NCI-H748 (cell line): ENCODE results near the gene PLEKHA5.

Experiments used
- DNase-seq: peaks from one replicate; lab custom pipeline; 2025; ENCODE audit not compliant: unreplicated experiment; lab: John Stamatoyannopoulos, UW

Gene PLEKHA5

DNA sequence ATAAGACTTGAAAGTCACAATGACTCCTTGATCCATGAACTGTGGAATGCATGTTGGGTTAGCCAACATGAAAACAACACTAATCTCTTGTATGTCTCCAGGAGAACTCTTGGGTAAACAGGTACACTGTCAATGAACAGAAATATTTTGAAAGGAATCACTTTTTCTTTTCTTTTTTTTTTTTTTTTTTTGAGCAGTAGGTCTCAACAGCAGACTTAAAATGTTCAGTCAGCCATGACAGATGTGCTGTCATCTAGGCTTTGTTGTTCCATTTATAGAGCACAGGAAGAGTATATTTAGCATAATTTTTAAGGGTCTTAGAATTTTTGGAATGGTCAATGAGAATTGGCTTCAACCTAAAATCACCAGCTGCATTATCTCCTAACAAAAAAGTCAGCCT lies 2.3 kb upstream of the PLEKHA5 start:
- DNase-seq, result no peak

DNA sequence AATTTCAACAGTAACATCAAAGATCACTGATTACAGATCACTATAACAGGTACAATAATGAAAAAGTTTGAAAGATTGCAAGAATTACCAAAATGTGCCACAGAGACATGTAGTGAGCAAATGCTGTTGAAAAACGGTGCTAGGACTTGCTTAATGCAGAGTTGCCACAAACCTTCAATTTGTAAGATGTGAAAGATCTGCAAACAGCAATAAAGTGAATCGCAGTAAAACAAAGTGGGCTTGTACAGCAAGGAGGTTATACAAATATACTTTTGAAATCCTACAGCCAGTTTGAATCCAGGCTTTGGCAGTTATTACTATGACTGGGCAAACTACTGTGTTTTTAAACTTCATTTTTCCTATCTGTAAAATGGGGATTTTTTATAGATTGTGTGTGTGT lies 1.0 kb upstream of the PLEKHA5 start:
- no peak for DNase-seq

DNA sequence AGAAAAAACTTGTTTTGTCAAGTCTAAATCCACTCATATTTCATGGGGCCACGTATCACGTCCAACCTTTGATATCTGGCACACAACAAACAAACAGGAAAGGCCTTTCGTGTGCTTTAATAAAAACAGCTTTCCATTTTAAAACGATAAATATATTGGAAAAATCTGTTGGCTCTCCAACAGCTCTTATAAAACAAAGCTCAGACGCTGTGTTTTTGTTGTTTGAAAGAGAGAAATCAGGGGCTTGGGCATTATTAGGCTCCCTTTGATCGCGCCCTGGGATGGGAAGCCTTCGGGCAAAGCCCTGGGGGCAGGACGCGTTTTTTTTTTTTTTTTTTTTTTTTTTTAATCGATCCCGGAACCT lies 429 bp upstream of the PLEKHA5 start:
- DNase-seq, result no peak

DNA sequence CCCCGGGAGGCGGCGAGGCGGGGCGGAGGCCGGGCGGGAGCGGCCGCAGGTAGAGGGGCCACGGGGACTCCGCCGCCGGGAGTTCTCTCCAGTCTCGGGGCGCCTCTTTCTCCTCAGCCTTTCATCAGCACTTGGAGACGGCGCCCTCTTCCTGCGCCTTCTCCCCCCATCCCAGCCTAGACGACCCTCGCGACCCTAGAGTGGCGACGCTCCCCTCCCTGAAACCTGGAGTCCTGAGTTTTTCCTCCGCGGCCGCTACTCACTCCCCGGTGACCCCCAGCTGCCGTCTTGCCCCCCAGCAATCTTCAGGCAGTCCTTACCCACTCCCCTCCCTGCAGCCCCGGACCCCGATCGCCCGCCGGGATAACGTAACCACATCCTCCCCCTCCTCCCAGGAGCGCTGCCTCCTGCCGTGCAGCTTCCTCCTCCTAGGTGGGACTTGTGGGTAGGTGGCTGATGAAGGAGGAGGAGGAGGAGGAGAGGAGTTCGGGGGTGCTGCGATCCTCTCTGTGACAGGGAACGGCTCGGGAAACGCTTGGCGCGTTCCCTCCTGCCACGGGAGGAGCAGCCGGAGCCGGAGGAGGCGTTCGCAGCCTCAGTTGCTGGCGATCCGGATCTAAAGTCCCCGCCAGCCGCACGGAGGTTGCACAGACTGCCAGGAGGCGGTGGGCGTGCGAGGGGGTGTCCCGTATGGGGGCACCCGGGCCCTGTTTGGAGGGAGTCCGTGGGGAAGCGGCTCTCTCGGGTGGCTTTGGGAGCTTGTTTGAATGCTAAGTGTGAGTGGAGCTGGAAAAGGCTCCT lies 891 bp downstream of the PLEKHA5 start:
- DNase-seq, result peak; percentile 55

DNA sequence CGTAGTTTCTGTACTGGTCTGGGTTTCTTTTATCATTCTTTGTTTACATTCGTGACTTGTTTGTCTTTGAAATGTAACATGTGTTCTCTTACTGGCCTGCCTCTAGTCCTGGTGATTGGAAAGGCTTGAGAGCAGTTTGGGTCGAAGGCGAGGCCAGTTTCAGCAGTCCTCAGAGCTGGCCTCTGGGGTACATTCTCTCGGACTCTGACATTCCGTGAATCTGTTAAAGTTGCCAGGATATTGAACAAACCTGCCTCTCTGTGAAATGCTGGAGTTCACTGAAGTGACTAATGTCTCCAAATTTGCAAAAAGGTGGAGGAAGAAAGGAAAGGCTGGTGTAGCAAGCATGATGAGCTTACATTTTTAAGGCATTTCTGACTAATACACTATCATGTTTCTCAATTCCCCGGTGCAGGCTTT lies 1.5 kb downstream of the PLEKHA5 start:
- peak; percentile 49 for DNase-seq

DNA sequence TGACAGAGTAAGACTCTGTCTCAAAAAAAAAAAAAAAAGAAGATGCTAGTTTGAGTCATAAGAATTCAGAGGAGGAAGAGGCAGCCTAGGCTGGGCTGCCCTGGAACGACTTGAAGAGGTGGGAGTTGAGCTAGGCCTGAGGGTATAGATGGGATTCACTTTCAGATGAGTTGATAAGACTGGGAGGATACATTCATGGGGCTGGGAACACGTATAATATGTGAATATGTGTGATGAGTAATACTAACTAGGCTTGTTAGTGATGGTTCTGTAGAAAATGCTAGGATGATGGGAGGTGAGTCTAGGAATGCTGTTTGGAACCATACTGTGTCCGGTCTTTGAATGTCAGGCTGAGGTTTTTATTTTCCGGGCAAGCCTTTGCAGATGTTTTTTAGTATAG lies 9.0 kb downstream of the PLEKHA5 start:
- DNase-seq, result no peak

DNA sequence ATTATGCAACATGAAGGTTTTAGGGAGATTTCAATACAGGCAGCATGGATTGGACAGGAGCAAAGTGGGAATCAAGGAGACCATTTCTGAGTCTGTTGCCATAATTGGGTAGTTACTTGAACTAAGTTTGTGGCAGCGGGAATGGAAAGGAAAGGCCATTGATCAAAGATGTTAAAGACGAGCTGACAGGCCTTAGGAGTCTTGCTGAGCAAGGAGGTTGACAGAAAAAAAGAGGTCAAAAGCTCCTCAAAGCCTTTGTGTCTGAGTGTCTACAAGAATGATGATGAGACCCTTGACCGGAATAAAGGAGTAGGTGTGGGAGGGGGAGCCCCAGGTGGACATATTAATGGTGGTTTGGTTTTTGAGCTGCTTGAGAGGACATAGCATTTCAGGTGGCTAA lies 9.4 kb downstream of the PLEKHA5 start:
- DNase-seq, result no peak

DNA sequence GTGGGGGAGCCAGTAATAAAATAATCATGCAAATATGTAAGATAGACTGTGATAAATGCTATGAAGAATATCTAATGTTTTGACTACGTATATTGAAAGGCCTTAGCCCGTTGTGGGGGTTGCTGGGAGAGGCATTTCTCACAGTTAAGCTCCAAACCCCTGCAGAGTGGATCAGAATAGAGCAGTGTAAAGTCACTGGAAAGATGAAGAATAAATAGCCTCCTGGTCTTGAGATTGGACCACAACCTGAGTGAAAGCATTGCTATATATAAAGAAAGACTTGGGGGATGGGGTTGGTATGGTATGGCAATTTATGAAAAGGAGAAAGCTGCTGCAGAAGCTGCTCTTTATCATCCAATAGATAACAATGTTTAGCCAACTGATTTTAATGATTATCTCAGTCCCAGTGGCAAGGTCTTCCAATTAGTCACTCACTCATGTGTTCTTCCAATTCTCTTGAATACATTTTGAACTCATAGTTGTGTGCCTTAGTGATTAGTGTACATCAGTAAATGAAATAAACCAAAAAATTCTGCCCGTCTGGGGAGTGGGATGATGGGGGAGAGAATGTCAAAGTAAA lies 10.2 kb downstream of the PLEKHA5 start:
- no peak for DNase-seq

DNA sequence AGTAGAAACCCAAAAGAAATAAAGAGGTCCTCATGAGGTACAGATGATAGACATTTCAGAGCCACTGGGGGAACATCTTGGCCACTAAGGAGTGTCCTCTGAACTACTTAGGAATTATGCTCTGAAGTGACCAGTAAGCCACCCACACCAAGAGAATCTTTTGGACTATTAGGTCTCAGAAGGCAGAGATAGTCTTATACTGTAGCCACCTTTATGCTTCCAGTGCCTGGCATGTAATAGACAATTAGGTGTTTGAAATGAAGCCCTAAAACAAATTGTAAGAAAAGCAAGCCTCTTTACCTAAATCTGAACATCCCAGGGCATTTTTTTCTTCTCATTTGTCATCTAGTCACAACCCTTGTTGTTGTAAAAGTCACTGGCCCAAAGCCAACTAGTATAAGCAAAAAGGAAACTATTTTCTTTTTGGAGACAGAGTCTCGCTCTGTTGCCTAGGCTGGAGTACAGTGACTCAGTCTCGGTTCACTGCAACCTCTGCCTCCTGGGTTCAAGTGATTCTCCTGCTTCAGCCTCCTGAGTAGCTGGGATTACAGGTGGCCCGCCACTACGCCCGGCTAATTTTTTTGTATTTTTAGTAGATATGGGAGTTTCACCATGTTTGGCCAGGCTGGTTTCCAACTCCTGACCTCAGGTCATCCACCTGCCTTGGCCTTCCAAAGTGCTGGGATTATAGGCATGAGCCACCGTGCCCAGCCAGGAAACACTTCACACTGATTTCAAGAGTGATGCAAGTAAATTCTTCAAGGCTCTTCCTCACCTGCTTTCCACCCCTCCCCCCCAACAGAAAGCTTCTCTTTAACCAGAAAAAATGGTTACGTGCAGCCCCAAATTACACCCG lies 11.1 kb downstream of the PLEKHA5 start:
- DNase-seq, result no peak

DNA sequence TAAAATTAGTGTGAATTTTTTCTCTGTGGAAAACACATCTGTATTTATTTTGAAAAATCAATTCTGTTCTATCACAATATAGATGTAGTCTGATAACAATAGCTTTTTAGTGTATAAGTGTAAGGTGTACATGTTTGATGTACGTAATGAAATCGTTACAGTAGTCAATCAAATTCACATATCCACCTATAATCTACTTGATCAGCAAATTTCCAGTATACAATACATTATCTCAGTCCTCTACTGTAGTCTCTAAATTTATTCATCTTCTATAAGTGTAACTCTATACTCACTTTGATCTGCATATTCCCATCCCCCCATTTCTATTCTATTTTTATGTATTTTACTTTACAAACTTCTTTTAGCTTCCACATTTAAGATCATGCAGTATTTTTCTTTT lies 13.0 kb downstream of the PLEKHA5 start:
- no peak for DNase-seq

DNA sequence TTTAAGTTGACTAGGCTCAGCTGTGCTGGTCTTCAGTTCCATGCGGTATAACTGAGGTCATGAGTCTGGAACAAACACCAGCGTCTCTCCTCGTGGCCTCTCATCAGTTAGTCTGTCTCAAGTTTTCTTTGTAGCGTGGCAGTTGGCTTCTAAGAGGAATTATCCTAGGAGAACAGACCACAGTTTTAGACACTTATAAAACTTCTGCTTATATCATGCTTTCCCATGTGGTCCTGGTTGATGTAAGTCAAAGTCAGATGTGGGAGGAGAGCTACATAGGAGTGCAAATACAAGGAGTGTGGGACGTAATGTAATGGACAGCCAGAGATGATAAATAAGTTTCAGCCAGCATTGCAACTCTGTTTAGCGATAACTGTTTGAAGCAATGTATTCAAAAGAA lies 14.8 kb downstream of the PLEKHA5 start:
- DNase-seq, result no peak

DNA sequence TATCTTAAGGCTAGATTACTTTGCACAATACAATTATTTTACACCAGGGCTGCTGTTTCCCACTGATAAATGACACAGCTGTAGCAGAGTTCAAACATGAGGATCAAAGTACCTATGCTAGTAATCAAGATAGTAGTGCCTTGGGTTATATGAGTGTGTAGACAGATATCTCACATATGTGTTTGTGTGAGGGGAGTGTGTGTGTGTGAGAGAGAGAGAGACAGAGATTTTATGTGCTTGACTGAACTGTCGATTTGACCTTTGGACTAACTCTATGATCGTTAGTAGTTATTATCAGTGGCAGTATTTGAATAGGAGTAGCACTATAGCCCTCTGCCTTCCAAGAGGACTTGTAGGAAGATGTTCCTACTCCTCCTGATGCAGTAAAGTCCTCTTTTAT lies 15.5 kb downstream of the PLEKHA5 start:
- no peak for DNase-seq

DNA sequence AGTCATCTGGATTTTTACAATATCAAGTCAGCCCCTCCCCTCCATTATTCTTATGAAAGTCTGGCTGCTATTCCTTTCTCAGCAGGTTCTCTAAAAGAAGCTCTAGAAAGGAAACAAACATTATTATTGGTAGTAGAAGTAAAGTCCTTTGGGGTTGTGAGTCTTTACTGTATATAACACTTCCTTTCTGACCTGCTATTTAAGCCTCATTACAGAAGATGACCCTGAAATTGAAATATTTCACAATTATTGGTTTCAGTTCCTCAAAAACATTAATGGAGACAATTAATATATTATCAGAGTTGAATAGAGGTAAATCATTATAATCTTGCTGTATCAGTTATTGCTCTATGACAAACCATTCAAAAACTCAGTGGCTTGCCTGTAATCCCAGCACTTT lies 19.3 kb downstream of the PLEKHA5 start:
- DNase-seq, result no peak

DNA sequence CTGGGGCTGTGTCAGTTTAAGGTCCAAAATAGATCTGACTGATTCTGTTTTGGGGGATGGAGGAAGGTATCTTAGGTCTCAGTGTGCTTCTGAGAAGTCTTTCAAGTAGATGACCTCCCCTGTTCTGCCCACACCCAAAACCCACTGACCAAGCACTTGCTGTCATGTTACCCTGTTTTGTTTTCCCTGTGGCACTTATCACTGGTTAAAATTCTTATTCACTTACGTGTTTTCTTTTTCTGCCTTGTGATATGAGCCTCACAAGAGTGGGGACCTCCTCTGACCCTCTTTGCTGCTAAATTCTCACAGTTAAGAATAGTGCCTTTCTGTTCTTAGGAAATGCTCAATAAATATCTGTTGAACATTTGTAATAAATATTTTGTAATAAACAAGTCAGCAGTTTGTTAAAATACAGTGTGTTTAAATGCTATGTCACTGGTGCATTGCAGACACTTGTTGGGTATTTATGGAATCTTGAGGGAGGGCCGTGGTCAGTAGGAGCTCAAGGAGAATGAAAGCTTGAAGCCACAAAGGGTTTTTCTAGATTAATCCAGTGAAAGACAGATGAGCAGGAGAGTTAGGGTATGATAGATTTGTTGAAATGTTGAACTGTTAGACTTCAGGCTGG lies 20.9 kb downstream of the PLEKHA5 start:
- no peak for DNase-seq

DNA sequence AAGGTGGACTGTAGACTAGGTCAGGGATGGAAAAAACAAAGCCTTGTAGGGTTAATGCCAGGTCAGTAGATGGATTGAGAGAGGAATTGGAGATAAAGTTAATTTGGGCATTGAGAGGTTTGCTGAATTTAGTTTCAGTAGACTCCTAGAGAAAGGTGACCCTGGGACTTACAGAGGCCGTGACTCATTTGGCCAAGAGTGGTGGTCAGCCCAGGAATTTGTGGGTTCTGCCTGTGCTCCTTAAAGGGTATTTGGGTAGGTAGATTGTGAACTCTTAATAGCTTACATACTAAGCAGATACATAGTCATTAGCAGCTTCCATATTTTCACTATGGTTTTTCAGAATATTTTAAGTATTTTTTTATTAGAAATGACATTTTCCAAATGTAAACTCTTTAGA lies 21.8 kb downstream of the PLEKHA5 start:
- no peak for DNase-seq

DNA sequence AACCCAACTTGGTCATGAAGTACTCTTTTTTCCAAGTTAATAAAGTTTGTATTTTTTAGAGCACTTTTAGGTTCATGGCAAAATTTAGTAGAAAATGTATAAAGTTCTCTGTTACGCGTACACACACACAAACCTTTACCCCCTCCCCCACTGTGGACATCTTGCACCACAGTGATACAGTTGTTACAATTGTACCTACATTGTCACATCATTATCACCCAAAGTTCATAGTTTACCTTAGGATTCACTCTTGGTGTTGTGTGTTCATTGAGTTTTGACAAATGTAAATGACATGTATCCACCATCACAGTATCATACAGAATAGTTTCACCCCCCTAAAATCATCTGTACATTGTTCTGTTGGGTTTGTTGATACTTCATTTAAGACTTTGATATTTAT lies 23.9 kb downstream of the PLEKHA5 start:
- no peak for DNase-seq

DNA sequence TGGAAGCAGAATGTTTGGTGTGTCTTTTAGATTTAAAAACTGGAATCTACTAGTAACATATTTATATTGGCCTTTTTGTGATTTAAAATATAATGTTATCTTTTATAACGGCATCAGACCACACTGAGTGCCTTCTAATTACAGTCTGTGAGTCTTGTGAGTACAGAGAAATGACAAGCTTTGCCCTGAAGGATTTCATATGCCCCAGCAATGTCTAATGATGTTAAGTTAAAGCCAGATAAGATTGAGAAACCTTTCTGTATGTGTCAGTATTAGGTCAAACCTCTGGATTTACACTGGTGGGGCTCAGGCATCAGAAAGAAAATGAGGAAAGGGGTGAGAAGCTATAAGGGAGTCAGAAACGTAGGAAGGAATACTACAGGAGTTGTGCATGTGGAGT lies 25.2 kb downstream of the PLEKHA5 start:
- DNase-seq, result no peak

DNA sequence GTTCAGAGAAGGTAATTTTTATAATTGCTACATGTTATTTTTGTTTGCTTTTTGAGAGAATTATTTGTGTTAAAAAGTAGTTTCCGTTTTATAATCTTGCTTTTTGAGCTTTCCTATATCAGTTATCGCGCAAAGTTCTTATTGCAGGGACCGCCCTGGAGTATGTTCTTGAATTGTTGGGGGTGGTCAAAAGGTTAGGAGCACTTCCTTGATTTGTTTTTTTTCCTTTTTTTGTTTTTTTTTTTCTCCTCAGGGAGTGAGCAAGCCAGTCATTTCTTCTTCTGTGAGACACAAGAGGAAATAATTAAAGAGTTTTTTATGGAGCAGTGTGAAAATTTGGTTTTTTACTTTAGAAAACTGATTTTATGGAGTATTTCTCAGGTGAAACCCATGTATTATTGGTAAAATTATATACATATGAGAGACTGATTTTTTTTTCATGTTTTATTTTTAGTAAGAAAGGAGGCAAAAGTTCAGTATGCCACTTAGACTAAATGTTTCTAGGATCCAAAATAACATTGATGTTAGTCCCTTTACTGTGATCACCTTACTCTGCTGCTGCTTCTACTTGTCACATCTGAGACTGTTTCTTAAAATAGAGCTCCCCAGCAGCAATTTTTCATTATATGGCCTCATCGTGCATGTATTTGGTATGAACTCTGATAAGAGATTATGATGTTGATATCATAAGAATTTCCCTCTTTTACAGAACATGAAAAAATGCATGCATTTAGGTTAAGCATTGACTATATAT lies 26.6 kb downstream of the PLEKHA5 start:
- no peak for DNase-seq

DNA sequence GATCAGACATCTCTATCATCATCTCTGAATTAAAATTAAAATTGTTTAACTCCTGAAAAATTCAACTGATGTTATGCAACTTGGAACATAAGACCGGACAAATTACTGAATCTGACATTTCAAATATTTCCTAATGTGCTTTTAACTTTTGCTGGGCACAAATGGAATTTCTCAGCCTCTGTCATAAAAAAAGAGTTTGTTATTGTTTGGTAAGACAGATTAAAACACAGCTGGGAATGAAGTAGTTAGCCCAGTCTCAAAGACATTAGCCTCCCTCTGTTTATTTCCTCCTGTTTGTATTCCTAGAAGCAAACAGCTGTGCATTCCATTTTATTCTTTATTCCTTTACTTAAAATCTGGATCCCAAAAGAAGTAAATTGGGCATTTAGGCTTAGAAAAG lies 29.4 kb downstream of the PLEKHA5 start:
- no peak for DNase-seq

DNA sequence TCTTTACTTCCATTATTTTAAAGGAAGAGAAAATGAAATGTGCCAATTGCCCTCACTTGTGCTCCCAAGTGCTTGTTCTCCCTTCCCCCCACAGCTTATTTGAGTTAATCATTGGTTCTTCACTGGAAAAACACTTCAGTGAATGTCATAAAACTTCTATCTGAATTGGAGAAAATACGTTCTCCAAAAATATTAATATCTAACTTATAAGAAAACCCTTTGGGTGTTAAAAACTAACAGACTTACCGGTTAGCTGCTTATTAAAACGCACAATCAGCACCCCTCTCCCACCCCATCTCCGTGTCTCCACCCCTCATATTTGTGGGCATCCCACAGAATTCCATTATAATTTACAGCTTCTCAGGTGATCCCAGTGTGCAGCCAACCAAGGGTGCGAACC lies 31.7 kb downstream of the PLEKHA5 start:
- no peak for DNase-seq

DNA sequence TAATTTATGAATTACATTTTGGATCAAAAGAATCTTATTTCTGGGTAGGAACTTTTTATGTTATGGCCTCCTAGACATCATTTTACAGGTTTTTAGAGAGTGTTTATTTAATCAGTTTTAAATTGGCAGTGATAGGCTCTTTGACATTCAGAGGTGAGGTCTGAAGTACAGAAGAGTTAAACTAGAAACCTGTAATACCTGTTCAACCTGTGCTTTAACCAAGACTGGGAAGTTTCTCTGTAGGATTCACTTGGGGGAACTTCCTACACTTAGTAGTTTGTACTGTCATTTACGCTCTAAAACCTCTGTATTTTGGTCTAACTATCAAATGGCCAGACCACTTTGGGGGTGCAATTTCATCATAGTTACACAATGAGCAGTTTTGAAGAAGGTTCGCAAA lies 35.9 kb downstream of the PLEKHA5 start:
- peak; percentile 27 for DNase-seq
